HepG2 (cell line): ENCODE measurements around the gene RBPMS2. TPM values are rescaled to one million over a fixed set of nuclear protein-coding genes. Genes with fewer than 3 reads are reported as not detected.

Source experiments
- ATAC-seq: fragments of 200-7000 bp; cut with Tn5 transposase; 3 replicates; pipeline ENCODE4 v1.9.1; 2020; ENCODE audit warnings: mild to moderate bottlenecking, moderate library complexity
- BruUV-seq: library from RNA; stranded (reverse); fragments of 400-500 nt; replicated peaks from 2 replicates; lab custom pipeline; 2021; lab: Mats Ljungman, UMichigan
- CTCF ChIA-PET: fragments of 300-600 bp; formaldehyde crosslinking; extraction: SDS; loops from one replicate; lab custom pipeline; 2021; ENCODE audit warnings: low total read pairs, inconsistent platforms, low intra/inter-chr PET ratio; lab: Yijun Ruan, JAX
- POLR2A ChIA-PET: fragments of 350-600 bp; sonication (Branson Sonifier 250); formaldehyde crosslinking; loops from one replicate; lab custom pipeline; 2020; ENCODE audit warnings: antibody characterized with exemption, inconsistent platforms; lab: Yijun Ruan, JAX
- DNase-seq: peaks from one replicate; pipeline ENCODE4 v3.0.0-alpha.2; 2015; ENCODE audit warnings: low spot score
- FAIRE-seq: peaks from 3 replicates; lab custom pipeline; 2011; peaks lifted over from hg19 to GRCh38; lab: Jason Lieb, UNC
- H2AFZ ChIP-seq: one replicate; pipeline ENCODE4 v1.6.1; 2011; ENCODE audit warnings: low read length, inconsistent platforms
- H3K27ac ChIP-seq: fragments of 300-600 bp; 3 replicates; pipeline ENCODE4 v1.8.0; 2011; ENCODE audit warnings: mixed run types, mild to moderate bottlenecking, mixed read lengths, low read length, inconsistent platforms; ENCODE audit not compliant: insufficient read depth; ENCODE audit errors: extremely low read length
- H3K27me3 ChIP-seq, 2 experiments: fragments of 200-600 bp in 1 of 2; 2 replicates in 1 of 2; 3 replicates in 1 of 2; pipeline versions ENCODE4 v1.6.0 to v1.8.0; 2011; ENCODE audit warnings: low read length in 2 of 2, mild to moderate bottlenecking in 2 of 2, moderate library complexity in 2 of 2, inconsistent platforms in 1 of 2; ENCODE audit not compliant: insufficient read depth in 2 of 2, control insufficient read depth in 1 of 2
- H3K36me3 ChIP-seq, 2 experiments: fragments of 200-600 bp in 1 of 2; replicated peaks in 1 of 2; 2 replicates in 1 of 2; 3 replicates in 1 of 2; pipeline versions ENCODE4 v1.5.1 to v1.8.0; 2011; ENCODE audit warnings: low read length in 2 of 2, inconsistent platforms in 1 of 2; ENCODE audit not compliant: insufficient read depth in 2 of 2, control insufficient read depth in 1 of 2
- H3K4me1 ChIP-seq: 2 replicates; pipeline ENCODE4 v1.5.1; 2012; ENCODE audit warnings: low read length, inconsistent platforms; ENCODE audit not compliant: insufficient read depth
- H3K4me2 ChIP-seq: 2 replicates; pipeline ENCODE4 v1.6.0; 2011; ENCODE audit warnings: low read depth, low read length, inconsistent platforms
- H3K4me3 ChIP-seq, 3 experiments: fragments of 200-600 bp in 1 of 3; sonication (generic), shearing (Covaris generic) in 1 of 3; replicated peaks in 1 of 3; 2 replicates each; pipeline ENCODE4 v1.5.1; 2011 to 2016; ENCODE audit warnings: low read length in 3 of 3, inconsistent platforms in 2 of 3, low read depth in 2 of 3, mild to moderate bottlenecking in 2 of 3, control low read depth in 1 of 3, mixed read lengths in 1 of 3; ENCODE audit not compliant: insufficient read depth in 1 of 3
- H3K79me2 ChIP-seq: one replicate; pipeline ENCODE4 v1.6.1; 2011; ENCODE audit warnings: low read length, inconsistent platforms; ENCODE audit not compliant: insufficient read depth
- H3K9ac ChIP-seq: 2 replicates; pipeline ENCODE4 v1.6.0; 2011; ENCODE audit warnings: mild to moderate bottlenecking, low read depth, low read length, inconsistent platforms; ENCODE audit not compliant: insufficient read depth
- H3K9me3 ChIP-seq: 2 replicates; pipeline ENCODE4 v1.5.1; 2012; ENCODE audit warnings: mild to moderate bottlenecking, low read length
- H4K20me1 ChIP-seq: 2 replicates; pipeline ENCODE4 v1.6.0; 2011; ENCODE audit warnings: inconsistent platforms, mild to moderate bottlenecking, low read length, moderate library complexity; ENCODE audit not compliant: insufficient read depth
- MED13 ChIP-seq: sonication (generic); formaldehyde crosslinking; IDR thresholded peaks from 2 replicates; pipeline ENCODE4 v1.5.0; 2020; ENCODE audit warnings: missing genetic modification reagents
- MEF2D ChIP-seq: sonication (generic); formaldehyde crosslinking; IDR thresholded peaks from 2 replicates; pipeline ENCODE4 v1.5.1; 2020; ENCODE audit warnings: mild to moderate bottlenecking, missing genetic modification reagents
- RORA ChIP-seq: sonication (generic); formaldehyde crosslinking; IDR thresholded peaks from 2 replicates; pipeline ENCODE4 v1.5.0; 2020; ENCODE audit warnings: mild to moderate bottlenecking, missing genetic modification reagents, moderate library complexity
- SKIL ChIP-seq: sonication (generic); formaldehyde crosslinking; IDR thresholded peaks from 2 replicates; pipeline ENCODE4 v1.8.0; 2022; ENCODE audit warnings: missing genetic modification reagents, mild to moderate bottlenecking, moderate library complexity, borderline replicate concordance
- U2AF2 ChIP-seq: fragments of 200-400 bp; formaldehyde crosslinking; IDR thresholded peaks from 2 replicates; pipeline ENCODE4 v1.6.1; 2017; ENCODE audit warnings: low read depth, mild to moderate bottlenecking, low read length
- ZFP37 ChIP-seq: sonication (generic); formaldehyde crosslinking; IDR thresholded peaks from 2 replicates; pipeline ENCODE4 v1.4.0; 2020; ENCODE audit warnings: missing genetic modification reagents, borderline replicate concordance
- ZNF296 ChIP-seq: sonication (generic); formaldehyde crosslinking; conservative IDR thresholded peaks from 2 replicates; pipeline ENCODE4 v1.5.0; 2020; ENCODE audit warnings: mild to moderate bottlenecking, missing genetic modification reagents
- ZNF367 ChIP-seq: sonication (generic); formaldehyde crosslinking; IDR thresholded peaks from 2 replicates; pipeline ENCODE4 v1.4.0; 2020; ENCODE audit warnings: missing genetic modification reagents, borderline replicate concordance
- ZNF644 ChIP-seq: IDR thresholded peaks from 2 replicates; pipeline ENCODE4 v1.6.1; 2016; ENCODE audit warnings: low read depth
- ZSCAN22 ChIP-seq: sonication (generic); formaldehyde crosslinking; IDR thresholded peaks from 2 replicates; pipeline ENCODE4 v1.4.0; 2020; ENCODE audit warnings: mild to moderate bottlenecking, missing genetic modification reagents
- in situ Hi-C: cut with HindIII; loops from 2 replicates; pipeline ENCODE4 v1.10.0; 2017; ENCODE audit warnings: low pct_unique_long_range_greater_than_20kb; ENCODE audit not compliant: extremely low pct_ligation_motif_present
- intact Hi-C: fragments of 100-400 bp; cut with micrococcal nuclease; formaldehyde crosslinking; loops from one replicate; pipeline ENCODE4 v1.10.0; 2022; ENCODE audit not compliant: unreplicated experiment
- polyA plus RNA-seq, 8 experiments: library from polyadenylated mRNA; depleted of rRNA in 3 of 8; stranded (reverse) in 7 of 8; unstranded in 1 of 8; fragments of >200 nt; fragmentation: Illumina TruSeq in 4 of 8; extraction: Trizol in 4 of 8; gene quantifications; 2 replicates each; pipeline versions ENCODE4 v1.2.1 to v1.2.3, GENCODE V29; 2011 to 2016; ENCODE audit warnings: low read depth in 4 of 8, missing spikeins in 1 of 8, mixed read lengths in 1 of 8; ENCODE audit not compliant: insufficient read depth in 1 of 8
- total RNA-seq, 5 experiments: library from RNA; depleted of rRNA; stranded (reverse); fragments of >200 nt; fragmentation: Illumina TruSeq; extraction: Trizol; gene quantifications; 2 replicates each; pipeline ENCODE4 v1.2.3, GENCODE V29; 2016; ENCODE audit warnings: low read depth in 1 of 5
- TF ChIP-seq, protein P1 (sequence below): sonication (generic); formaldehyde crosslinking; IDR thresholded peaks from 2 replicates; pipeline ENCODE4 v1.4.0; 2020; ENCODE audit warnings: mild to moderate bottlenecking, missing genetic modification reagents
- TF ChIP-seq, protein P2 (sequence below): sonication (generic); formaldehyde crosslinking; IDR thresholded peaks from 2 replicates; pipeline ENCODE4; 2020; ENCODE audit warnings: missing genetic modification reagents, mild to moderate bottlenecking, borderline replicate concordance

The RBPMS2 gene
- total and polyA plus RNA-seq, 2 of the 13 experiments (the other 11 are each of a cell fraction or from before 2014, with no cell fraction given) = 0.08 TPM; not detected in 1

DNA sequence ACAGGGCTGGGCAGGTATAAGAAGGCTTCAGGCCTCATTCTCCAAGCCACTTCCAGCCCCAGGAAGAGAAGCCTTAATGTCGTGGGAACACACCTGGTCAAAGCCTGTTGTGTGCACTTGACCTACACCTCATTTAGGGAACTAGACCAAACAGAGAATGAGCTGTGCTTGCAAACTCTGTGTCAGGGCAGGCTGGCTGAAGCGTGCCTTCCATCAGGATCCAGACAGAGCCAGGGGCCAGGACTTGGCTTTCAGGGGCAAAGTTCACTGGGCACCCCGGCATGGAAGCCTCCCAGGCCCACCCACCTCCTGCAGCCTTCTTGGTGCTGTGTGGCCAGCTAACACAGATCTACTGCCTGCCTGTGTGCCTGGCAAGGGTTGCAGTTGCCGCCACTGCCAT, 11.5 kb downstream of the RBPMS2 start (continued):
- peak; percentile 20; the same call in 1 of the 2 replicates for TF ChIP-seq SKIL (CRISPR knock-in tag)
- TF ChIP-seq ZNF367 = no peak
- TF ChIP-seq ZNF296 (CRISPR knock-in tag) = no peak
- TF ChIP-seq ZNF644 (CRISPR knock-in tag) = 0 out of 2 replicates have a peak, but pooled peaks have one; percentile 12
- no peak for TF ChIP-seq MED13

DNA sequence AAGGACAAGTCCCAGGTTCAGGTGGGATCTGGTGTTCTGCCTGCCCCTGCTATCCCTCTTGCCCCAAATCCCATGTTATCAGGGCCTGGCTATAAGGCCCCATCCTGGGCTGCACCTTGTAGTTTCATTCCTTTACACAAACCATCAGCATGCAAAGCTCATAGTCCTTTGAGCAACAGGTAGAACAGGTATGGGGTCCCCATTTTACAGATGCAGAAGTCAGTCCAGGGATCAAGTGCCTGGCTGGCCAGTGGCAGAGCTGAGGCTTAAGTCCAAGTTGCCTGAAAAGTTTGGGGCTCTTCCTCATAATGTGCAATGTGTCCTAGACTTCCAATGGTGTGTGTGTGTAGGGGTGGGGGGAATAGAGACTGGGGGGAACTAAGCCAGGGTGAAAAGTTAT, 11.9 kb downstream of the RBPMS2 start:
- no peaks in the 10 kb centered on the region for H3K36me3 ChIP-seq
- ChIA-PET POLR2A (no interaction called here), CTCF (no interaction called here)
- BruUV-seq = no TSS peak
- ATAC-seq (no peak), FAIRE-seq (no peak), DNase-seq (no peak)
- no peak overlapping the region for H3K27ac ChIP-seq
- H3K4me3 ChIP-seq = no peak overlapping the region
- intact Hi-C loops = no loop called here
- H3K27me3 ChIP-seq = peaks cover 1 to 15% of the 10 kb centered on the region in 2 experiments; a peak in 4 of 5 replicates
- H3K4me2 ChIP-seq = peak overlapping the region; percentile 18; the same call in 1 of the 2 replicates
- no peak overlapping the region for H2AFZ ChIP-seq
- H3K9ac ChIP-seq = no peak overlapping the region
- peaks cover 18% of the 10 kb centered on the region for H3K4me1 ChIP-seq
- in situ Hi-C loops = no loop called here
- no peaks in the 10 kb centered on the region for H3K79me2 ChIP-seq
- no peaks in the 10 kb centered on the region for H3K9me3 ChIP-seq
- H4K20me1 ChIP-seq = no peaks in the 10 kb centered on the region
- TF ChIP-seq, protein P1, sequence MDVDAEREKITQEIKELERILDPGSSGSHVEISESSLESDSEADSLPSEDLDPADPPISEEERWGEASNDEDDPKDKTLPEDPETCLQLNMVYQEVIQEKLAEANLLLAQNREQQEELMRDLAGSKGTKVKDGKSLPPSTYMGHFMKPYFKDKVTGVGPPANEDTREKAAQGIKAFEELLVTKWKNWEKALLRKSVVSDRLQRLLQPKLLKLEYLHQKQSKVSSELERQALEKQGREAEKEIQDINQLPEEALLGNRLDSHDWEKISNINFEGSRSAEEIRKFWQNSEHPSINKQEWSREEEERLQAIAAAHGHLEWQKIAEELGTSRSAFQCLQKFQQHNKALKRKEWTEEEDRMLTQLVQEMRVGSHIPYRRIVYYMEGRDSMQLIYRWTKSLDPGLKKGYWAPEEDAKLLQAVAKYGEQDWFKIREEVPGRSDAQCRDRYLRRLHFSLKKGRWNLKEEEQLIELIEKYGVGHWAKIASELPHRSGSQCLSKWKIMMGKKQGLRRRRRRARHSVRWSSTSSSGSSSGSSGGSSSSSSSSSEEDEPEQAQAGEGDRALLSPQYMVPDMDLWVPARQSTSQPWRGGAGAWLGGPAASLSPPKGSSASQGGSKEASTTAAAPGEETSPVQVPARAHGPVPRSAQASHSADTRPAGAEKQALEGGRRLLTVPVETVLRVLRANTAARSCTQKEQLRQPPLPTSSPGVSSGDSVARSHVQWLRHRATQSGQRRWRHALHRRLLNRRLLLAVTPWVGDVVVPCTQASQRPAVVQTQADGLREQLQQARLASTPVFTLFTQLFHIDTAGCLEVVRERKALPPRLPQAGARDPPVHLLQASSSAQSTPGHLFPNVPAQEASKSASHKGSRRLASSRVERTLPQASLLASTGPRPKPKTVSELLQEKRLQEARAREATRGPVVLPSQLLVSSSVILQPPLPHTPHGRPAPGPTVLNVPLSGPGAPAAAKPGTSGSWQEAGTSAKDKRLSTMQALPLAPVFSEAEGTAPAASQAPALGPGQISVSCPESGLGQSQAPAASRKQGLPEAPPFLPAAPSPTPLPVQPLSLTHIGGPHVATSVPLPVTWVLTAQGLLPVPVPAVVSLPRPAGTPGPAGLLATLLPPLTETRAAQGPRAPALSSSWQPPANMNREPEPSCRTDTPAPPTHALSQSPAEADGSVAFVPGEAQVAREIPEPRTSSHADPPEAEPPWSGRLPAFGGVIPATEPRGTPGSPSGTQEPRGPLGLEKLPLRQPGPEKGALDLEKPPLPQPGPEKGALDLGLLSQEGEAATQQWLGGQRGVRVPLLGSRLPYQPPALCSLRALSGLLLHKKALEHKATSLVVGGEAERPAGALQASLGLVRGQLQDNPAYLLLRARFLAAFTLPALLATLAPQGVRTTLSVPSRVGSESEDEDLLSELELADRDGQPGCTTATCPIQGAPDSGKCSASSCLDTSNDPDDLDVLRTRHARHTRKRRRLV (CRISPR knock-in tag) = no peak
- TF ChIP-seq RORA (CRISPR knock-in tag) (no peak), ZFP37 (CRISPR knock-in tag) (no peak), ZSCAN22 (CRISPR knock-in tag) (no peak), MEF2D (CRISPR knock-in tag) (no peak), U2AF2 (no peak)
- TF ChIP-seq, protein P2, sequence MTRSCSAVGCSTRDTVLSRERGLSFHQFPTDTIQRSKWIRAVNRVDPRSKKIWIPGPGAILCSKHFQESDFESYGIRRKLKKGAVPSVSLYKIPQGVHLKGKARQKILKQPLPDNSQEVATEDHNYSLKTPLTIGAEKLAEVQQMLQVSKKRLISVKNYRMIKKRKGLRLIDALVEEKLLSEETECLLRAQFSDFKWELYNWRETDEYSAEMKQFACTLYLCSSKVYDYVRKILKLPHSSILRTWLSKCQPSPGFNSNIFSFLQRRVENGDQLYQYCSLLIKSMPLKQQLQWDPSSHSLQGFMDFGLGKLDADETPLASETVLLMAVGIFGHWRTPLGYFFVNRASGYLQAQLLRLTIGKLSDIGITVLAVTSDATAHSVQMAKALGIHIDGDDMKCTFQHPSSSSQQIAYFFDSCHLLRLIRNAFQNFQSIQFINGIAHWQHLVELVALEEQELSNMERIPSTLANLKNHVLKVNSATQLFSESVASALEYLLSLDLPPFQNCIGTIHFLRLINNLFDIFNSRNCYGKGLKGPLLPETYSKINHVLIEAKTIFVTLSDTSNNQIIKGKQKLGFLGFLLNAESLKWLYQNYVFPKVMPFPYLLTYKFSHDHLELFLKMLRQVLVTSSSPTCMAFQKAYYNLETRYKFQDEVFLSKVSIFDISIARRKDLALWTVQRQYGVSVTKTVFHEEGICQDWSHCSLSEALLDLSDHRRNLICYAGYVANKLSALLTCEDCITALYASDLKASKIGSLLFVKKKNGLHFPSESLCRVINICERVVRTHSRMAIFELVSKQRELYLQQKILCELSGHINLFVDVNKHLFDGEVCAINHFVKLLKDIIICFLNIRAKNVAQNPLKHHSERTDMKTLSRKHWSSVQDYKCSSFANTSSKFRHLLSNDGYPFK (CRISPR knock-in tag) = no peak
